Stimulated activated CD8-positive, alpha-beta memory T cell treated with anti-CD3 and anti-CD28 coated beads, Interleukin-15, amount 100 ng/mL, for 4 hours (primary cell): ENCODE results near the gene XPR1.

ENCODE experiments used
- DNase-seq, 2 donors: peaks; one replicate each; pipeline ENCODE4 v3.0.0-alpha.2; 2020; ENCODE audit warnings: low read depth in 2 of 2

The XPR1 gene

DNA sequence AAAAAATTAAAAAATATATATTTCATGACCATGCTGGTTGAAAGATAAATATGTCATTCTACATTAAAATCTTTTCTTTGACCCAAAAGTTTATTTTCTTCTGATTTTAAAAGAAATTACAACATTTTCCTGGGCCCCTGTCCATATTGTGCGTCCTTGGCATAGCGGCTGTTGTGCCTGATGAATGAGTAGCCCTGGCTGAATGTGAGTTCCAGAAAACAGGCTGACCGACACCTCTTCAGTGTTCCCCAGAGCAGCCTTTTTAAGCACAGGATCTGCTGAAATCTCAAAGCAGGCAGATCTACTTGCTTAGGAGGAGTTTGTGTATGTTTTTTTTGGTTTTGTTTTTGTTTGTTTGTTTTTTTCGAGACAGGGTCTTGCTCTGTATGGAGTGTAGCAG lies 300.6 kb downstream of the XPR1 start:
- no peak for DNase-seq

- DNase-seq = no peak
Observed at GRCh38 chr1:180933141-180933540, 301.3 kb downstream of the XPR1 start.

- no peak for DNase-seq
Observed at GRCh38 chr1:180934563-180934962, 302.7 kb downstream of the XPR1 start.

GRCh38 chr1:180935326-180936109 lies 303.7 kb downstream of the XPR1 start:
- no peak for DNase-seq

DNA sequence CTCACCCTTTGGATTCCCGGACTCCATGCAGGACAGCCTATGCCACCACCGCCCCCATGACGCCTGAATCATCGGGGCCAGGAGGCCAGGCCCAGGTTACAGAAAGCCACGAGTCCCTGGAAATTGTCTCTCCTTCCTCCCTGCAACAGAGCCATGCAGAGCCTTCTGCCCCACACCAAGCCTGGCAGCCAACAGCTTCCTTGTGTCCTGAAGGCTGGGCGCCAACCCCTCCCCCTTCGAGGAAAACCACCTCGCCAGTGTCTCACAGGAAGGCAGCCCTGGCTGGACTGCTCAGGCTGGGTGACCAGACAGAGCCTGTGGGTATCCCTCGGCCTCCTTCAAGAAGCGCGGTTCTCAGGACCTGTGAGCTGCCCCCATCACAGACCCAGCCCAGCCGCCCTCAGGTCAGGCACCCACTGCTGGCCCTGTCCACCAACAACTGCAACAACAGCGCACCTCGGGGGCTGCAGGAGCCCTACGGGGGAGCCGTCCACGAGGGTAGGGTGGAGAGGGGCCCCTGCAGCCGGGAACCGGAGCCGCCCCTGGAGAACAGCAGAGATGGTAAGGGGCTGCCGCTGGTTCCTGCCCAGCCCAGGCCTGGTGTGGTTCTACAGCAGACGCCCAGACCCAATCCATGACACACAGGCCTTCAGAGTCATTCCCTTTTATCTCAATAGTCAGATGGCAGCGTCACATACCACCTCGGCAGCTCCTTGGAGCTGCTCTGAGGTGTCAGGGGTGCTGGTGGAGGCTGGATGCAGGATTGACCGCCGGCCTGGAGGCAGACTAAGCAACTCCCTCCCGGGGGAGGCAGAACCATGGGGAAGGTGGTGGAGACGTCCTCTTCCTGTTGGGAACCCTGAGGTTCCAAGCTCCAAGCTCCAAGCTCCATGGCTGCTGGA lies 304.5 kb downstream of the XPR1 start:
- DNase-seq = no peak

DNA sequence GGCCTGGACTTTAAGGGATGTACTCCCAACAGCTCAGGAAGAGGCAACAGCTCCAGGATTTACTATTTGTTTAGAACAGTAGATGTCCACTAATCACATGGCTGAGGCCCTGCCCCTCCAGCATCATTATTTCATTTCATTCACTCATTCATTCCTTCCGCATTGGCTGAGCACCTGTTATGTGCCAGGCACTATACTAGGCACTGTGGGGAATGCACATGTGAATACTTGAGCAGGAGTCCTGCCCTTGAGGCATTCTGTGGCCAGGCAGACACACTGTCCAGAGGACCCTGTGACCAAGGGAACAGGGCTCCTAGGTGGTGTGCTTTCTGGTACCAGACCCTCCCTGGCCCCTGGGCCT lies 305.2 kb downstream of the XPR1 start:
- DNase-seq = no peak

- DNase-seq = no peak
Observed at GRCh38 chr1:180937624-180938225, 305.9 kb downstream of the XPR1 start.

GRCh38 chr1:180939073-180939710 lies 307.4 kb downstream of the XPR1 start:
- DNase-seq = no peak

DNA sequence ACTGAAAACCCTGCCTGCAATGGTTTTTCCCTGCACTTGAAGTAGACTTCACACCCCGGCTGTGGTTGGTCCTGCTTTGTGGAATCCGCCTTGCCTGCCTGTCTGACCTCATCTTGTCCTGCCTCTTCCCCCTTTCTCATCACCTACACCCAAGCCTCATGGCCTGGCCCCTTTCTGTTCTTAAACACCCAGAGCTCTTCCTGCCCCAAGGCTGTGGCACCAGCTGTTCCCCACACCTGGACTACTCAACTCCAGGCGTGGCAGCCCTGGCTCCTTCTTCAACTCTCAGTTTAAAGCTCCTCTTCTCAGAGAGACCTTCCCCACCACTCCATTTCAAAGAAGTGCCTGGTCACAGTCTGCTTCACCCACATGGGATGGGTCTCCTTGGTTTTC lies 307.9 kb downstream of the XPR1 start:
- DNase-seq = no peak
